A549 treated with AZD9567 at 1 μM for 4 hours (cell line): ENCODE measurements around the gene HBEGF. TPM values are rescaled to one million over a fixed set of nuclear protein-coding genes. Genes with fewer than 3 reads are reported as not detected.

Experiments
- total RNA-seq: library from RNA; stranded (reverse); fragments of 200-300 nt; extraction: Qiagen RNA extraction; gene quantifications from 5 replicates; pipeline ENCODE4 v1.2.3, GENCODE V29; 2022; ENCODE audit not compliant: insufficient read depth

The HBEGF gene
- total RNA-seq, result 3.9 to 8.1 TPM (median 7.3 TPM) in 5 replicates

GRCh38 chr5:140346348-140347221 lies at the start of gene HBEGF:
Gene HBEGF, minus strand, starts transcription at chr5:140346603. Its CDS starts 275 bp downstream, at chr5:140346328.

GRCh38 chr5:140360101-140360500 lies 13.7 kb upstream of the HBEGF start, which contains the start of gene SLC4A9:
Gene SLC4A9, plus strand, starts transcription at chr5:140360194. Its CDS starts 43 bp downstream, at chr5:140360237.

GRCh38 chr5:140302786-140303639 lies 43.4 kb downstream of the HBEGF start, which contains the start of gene PFDN1:
Gene PFDN1, minus strand, starts transcription at chr5:140303101. Its CDS starts 28 bp downstream, at chr5:140303073.

Other genes starting within 250 kb of the HBEGF start
- 5.4 to 5.9 TPM (median 5.6 TPM) in 5 replicates for gene PURA, start 232.5 kb downstream of the HBEGF start, total RNA-seq
- 0.80 to 1.3 TPM (median 1.2 TPM) in 5 replicates for gene IGIP, start 220.7 kb downstream of the HBEGF start, total RNA-seq
- 157 to 194 TPM (median 175 TPM) in 5 replicates for gene CYSTM1, start 171.4 kb downstream of the HBEGF start, total RNA-seq
- 82.9 to 116 TPM (median 85.1 TPM) in 5 replicates for gene PFDN1, start 43.5 kb downstream of the HBEGF start, total RNA-seq
- gene SLC4A9, start 13.6 kb upstream of the HBEGF start, total RNA-seq, result not detected in 5 replicates
- 46.4 to 58.4 TPM (median 56.1 TPM) in 5 replicates for gene ANKHD1, start 55.2 kb upstream of the HBEGF start, total RNA-seq
- 2.5 to 4.0 TPM (median 3.1 TPM) in 4 of 5 replicates, not detected in the other for gene EIF4EBP3, start 201.1 kb upstream of the HBEGF start, total RNA-seq
- 35.3 to 51.4 TPM (median 46.1 TPM) in 5 replicates for gene SRA1, start 210.9 kb upstream of the HBEGF start, total RNA-seq
- 6.4 to 8.7 TPM (median 7.6 TPM) in 5 replicates for gene APBB3, start 218.0 kb upstream of the HBEGF start, total RNA-seq
- gene SLC35A4, start 218.2 kb upstream of the HBEGF start, total RNA-seq, result 68.6 to 83.5 TPM (median 75.4 TPM) in 5 replicates